H9 (cell line): ENCODE data around the gene WASHC1. TPM values are rescaled to one million over a fixed set of nuclear protein-coding genes. Genes with fewer than 3 reads are reported as not detected.
"Not testable (repeated sequence)": the region's sequence is repeated elsewhere in the genome, so short reads cannot be mapped to it uniquely, and the experiment has no call there.

Source experiments
- DNase-seq: peaks from one replicate; pipeline ENCODE4 v3.0.0-alpha.2; 2017
- H2AFZ ChIP-seq: one replicate; pipeline ENCODE4 v1.6.1; 2013; ENCODE audit warnings: mild to moderate bottlenecking, low read length, control low read depth, moderate library complexity
- H2AK5ac ChIP-seq: 2 replicates; pipeline ENCODE4 v1.6.1; 2013; ENCODE audit warnings: low read length, control low read depth, mixed read lengths; ENCODE audit not compliant: insufficient read length
- H2BK120ac ChIP-seq: one replicate; pipeline ENCODE4 v1.6.1; 2013; ENCODE audit warnings: low read depth, mild to moderate bottlenecking, low read length, control low read depth, inconsistent platforms; ENCODE audit not compliant: poor library complexity, severe bottlenecking
- H2BK12ac ChIP-seq: 2 replicates; pipeline ENCODE4 v1.6.1; 2013; ENCODE audit warnings: low read length, control low read depth, mixed read lengths, low read depth; ENCODE audit not compliant: insufficient read length
- H2BK15ac ChIP-seq: 2 replicates; pipeline ENCODE4 v1.6.1; 2013; ENCODE audit warnings: low read depth, low read length, control low read depth
- H2BK20ac ChIP-seq: one replicate; pipeline ENCODE4 v1.6.1; 2013; ENCODE audit warnings: low read depth, mild to moderate bottlenecking, low read length, control low read depth, inconsistent platforms; ENCODE audit not compliant: poor library complexity, severe bottlenecking
- H2BK5ac ChIP-seq: 2 replicates; pipeline ENCODE4 v1.6.1; 2013; ENCODE audit warnings: low read length, control low read depth, mixed read lengths; ENCODE audit not compliant: insufficient read length
- H3K14ac ChIP-seq: 2 replicates; pipeline ENCODE4 v1.6.1; 2013; ENCODE audit warnings: low read length, control low read depth; ENCODE audit not compliant: insufficient read depth
- H3K18ac ChIP-seq: 2 replicates; pipeline ENCODE4 v1.6.1; 2013; ENCODE audit warnings: low read depth, mild to moderate bottlenecking, mixed read lengths, low read length, control low read depth; ENCODE audit not compliant: insufficient read length
- H3K23ac ChIP-seq: 2 replicates; pipeline ENCODE4 v1.6.1; 2013; ENCODE audit warnings: low read length, control low read depth, mixed read lengths, low read depth; ENCODE audit not compliant: insufficient read length
- H3K23me2 ChIP-seq: 2 replicates; pipeline ENCODE4 v1.6.1; 2013; ENCODE audit warnings: low read depth, mild to moderate bottlenecking, mixed read lengths, low read length, control low read depth; ENCODE audit not compliant: insufficient read length, poor library complexity, severe bottlenecking
- H3K27ac ChIP-seq: 2 replicates; pipeline ENCODE4 v1.5.1; 2013; ENCODE audit warnings: low read length, control low read depth, mixed read lengths, low read depth; ENCODE audit not compliant: insufficient read length
- H3K27me3 ChIP-seq: 2 replicates; pipeline ENCODE4 v1.6.1; 2013; ENCODE audit warnings: low read length, control low read depth, inconsistent platforms; ENCODE audit not compliant: insufficient read depth
- H3K4ac ChIP-seq: 2 replicates; pipeline ENCODE4 v1.6.1; 2013; ENCODE audit warnings: low read depth, mild to moderate bottlenecking, control low read depth, inconsistent platforms, low read length, moderate library complexity
- H3K4me1 ChIP-seq: 2 replicates; pipeline ENCODE4 v1.6.1; 2013; ENCODE audit warnings: low read length, control low read depth, inconsistent platforms; ENCODE audit not compliant: insufficient read depth
- H3K4me2 ChIP-seq: 2 replicates; pipeline ENCODE4 v1.6.1; 2013; ENCODE audit warnings: low read length, control low read depth, mixed read lengths; ENCODE audit not compliant: insufficient read length, insufficient read depth
- H3K56ac ChIP-seq: 2 replicates; pipeline ENCODE4 v1.6.1; 2013; ENCODE audit warnings: low read depth, mild to moderate bottlenecking, mixed read lengths, low read length, control low read depth; ENCODE audit not compliant: insufficient read length
- H3K79me1 ChIP-seq: 2 replicates; pipeline ENCODE4 v1.6.1; 2013; ENCODE audit warnings: low read depth, mild to moderate bottlenecking, moderate library complexity, low read length, control low read depth, inconsistent platforms; ENCODE audit not compliant: insufficient read depth, poor library complexity, severe bottlenecking
- H3K79me2 ChIP-seq: 2 replicates; pipeline ENCODE4 v1.6.1; 2013; ENCODE audit warnings: low read length, control low read depth, inconsistent platforms; ENCODE audit not compliant: insufficient read depth
- H3K9ac ChIP-seq: 2 replicates; pipeline ENCODE4 v1.6.1; 2013; ENCODE audit warnings: low read length, control low read depth, mixed read lengths; ENCODE audit not compliant: insufficient read length; ENCODE audit errors: extremely low read depth
- H3K9me3 ChIP-seq: one replicate; pipeline ENCODE4 v1.6.1; 2013; ENCODE audit warnings: low read depth, low read length, inconsistent platforms; ENCODE audit not compliant: control insufficient read depth
- H3T11ph ChIP-seq: one replicate; pipeline ENCODE4 v1.6.1; 2013; ENCODE audit warnings: mild to moderate bottlenecking, low read length, control low read depth, inconsistent platforms
- H4K20me1 ChIP-seq: one replicate; pipeline ENCODE4 v1.6.1; 2013; ENCODE audit not compliant: control insufficient read depth, insufficient read length, insufficient read depth
- H4K5ac ChIP-seq: 2 replicates; pipeline ENCODE4 v1.6.1; 2013; ENCODE audit warnings: low read depth, mild to moderate bottlenecking, mixed read lengths, low read length, control low read depth; ENCODE audit not compliant: insufficient read length
- H4K8ac ChIP-seq: replicated peaks from 2 replicates; pipeline ENCODE4 v1.6.1; 2013; ENCODE audit warnings: low read length, control low read depth, mixed read lengths, low read depth; ENCODE audit not compliant: insufficient read length
- H4K91ac ChIP-seq: 2 replicates; pipeline ENCODE4 v1.6.1; 2013; ENCODE audit warnings: low read depth, mild to moderate bottlenecking, moderate library complexity, mixed read lengths, low read length, control low read depth; ENCODE audit not compliant: insufficient read length
- H3K27ac Mint-ChIP-seq, 3 experiments: 2 replicates in 2 of 3; 3 replicates in 1 of 3; pipeline ENCODE4 v1.8.0; 2020 to 2021; ENCODE audit warnings: mixed read lengths in 3 of 3, mild to moderate bottlenecking in 1 of 3, moderate library complexity in 1 of 3
- H3K27me3 Mint-ChIP-seq: 2 replicates; pipeline ENCODE4 v1.8.0; 2021; ENCODE audit warnings: low read depth, mild to moderate bottlenecking, moderate library complexity, mixed read lengths
- H3K36me3 Mint-ChIP-seq, 3 experiments: 2 replicates in 2 of 3; 3 replicates in 1 of 3; pipeline ENCODE4 v1.8.0; 2020 to 2021; ENCODE audit warnings: low read depth in 3 of 3, mixed read lengths in 3 of 3; ENCODE audit not compliant: insufficient read depth in 1 of 3
- H3K4me1 Mint-ChIP-seq, 2 experiments: 2 replicates each; pipeline ENCODE4 v1.8.0; 2020; ENCODE audit warnings: mixed read lengths in 2 of 2
- H3K4me3 Mint-ChIP-seq, 2 experiments: 2 replicates in 1 of 2; 3 replicates in 1 of 2; pipeline ENCODE4 v1.8.0; 2020 to 2021; ENCODE audit warnings: mild to moderate bottlenecking in 2 of 2, mixed read lengths in 2 of 2, moderate library complexity in 1 of 2
- H3K9me3 Mint-ChIP-seq, 2 experiments: 2 replicates in 1 of 2; 3 replicates in 1 of 2; pipeline ENCODE4 v1.8.0; 2020; ENCODE audit warnings: mild to moderate bottlenecking in 2 of 2, mixed read lengths in 2 of 2, moderate library complexity in 1 of 2
- WGBS: extraction: QIAGEN DNeasy Blood & Tissue Kit; methylation state at CpG from one replicate; pipeline ENCODE4 v1.1.7; 2013; ENCODE audit warnings: missing lambda C conversion rate, low lambda C conversion rate, mixed read lengths; ENCODE audit not compliant: insufficient read length; ENCODE audit errors: extremely low coverage; 5-methylcytosine and 5-hydroxymethylcytosine counted together
- total RNA-seq: library from RNA; stranded (reverse); gene quantifications from 2 replicates; pipeline ENCODE4 v1.2.1, GENCODE V29; 2021

The WASHC1 gene
- total RNA-seq, 1 experiment from 2014 or later = 9.2 TPM

GRCh38 chr9:41819-42218 is 12.6 kb upstream of the WASHC1 start:
- not testable (repeated sequence) for H2AFZ ChIP-seq, H3K23me2 ChIP-seq, DNase-seq, H2BK15ac ChIP-seq, H3K4me3 Mint-ChIP-seq, H3K27ac ChIP-seq, H3K4me1 Mint-ChIP-seq, H3K14ac ChIP-seq, H3K27me3 ChIP-seq, H4K91ac ChIP-seq, H2BK12ac ChIP-seq, H3K4me2 ChIP-seq, H3K4ac ChIP-seq, H4K20me1 ChIP-seq, H2BK20ac ChIP-seq, H2AK5ac ChIP-seq, H3K9me3 Mint-ChIP-seq, H3K56ac ChIP-seq, H3K79me2 ChIP-seq, H4K5ac ChIP-seq, H2BK120ac ChIP-seq, H3K4me1 ChIP-seq, H4K8ac ChIP-seq, H3K36me3 Mint-ChIP-seq, H2BK5ac ChIP-seq, H3K18ac ChIP-seq, H3K27me3 Mint-ChIP-seq, H3K27ac Mint-ChIP-seq, H3K23ac ChIP-seq, H3K9me3 ChIP-seq, H3K79me1 ChIP-seq, H3T11ph ChIP-seq, H3K9ac ChIP-seq
- WGBS = no CpG with 5 or more reads among the region's 2 CpGs

- not testable (repeated sequence) for H3K18ac ChIP-seq, H3K4me3 Mint-ChIP-seq, H4K91ac ChIP-seq, H3K9me3 Mint-ChIP-seq, H3K27ac Mint-ChIP-seq, H3K23ac ChIP-seq, H3K79me1 ChIP-seq, H2BK5ac ChIP-seq, H3K79me2 ChIP-seq, H2BK120ac ChIP-seq, H3K4ac ChIP-seq, H3K9me3 ChIP-seq, H3K27me3 ChIP-seq, H3K27me3 Mint-ChIP-seq, H2AK5ac ChIP-seq, H2AFZ ChIP-seq, H3K9ac ChIP-seq, H2BK20ac ChIP-seq, H3K27ac ChIP-seq, DNase-seq, H3K14ac ChIP-seq, H3K36me3 Mint-ChIP-seq, H3K56ac ChIP-seq, H3T11ph ChIP-seq, H3K4me1 Mint-ChIP-seq, H4K8ac ChIP-seq, H2BK15ac ChIP-seq, H4K20me1 ChIP-seq, H2BK12ac ChIP-seq, H3K4me2 ChIP-seq, H3K23me2 ChIP-seq, H4K5ac ChIP-seq, H3K4me1 ChIP-seq
- WGBS = no CpG with 5 or more reads among the region's 9 CpGs
These were observed 12.0 kb upstream of the WASHC1 start for GRCh38 chr9:41261-41676.
